Cardiac muscle cell (in vitro differentiated cells and primary cell): ENCODE data around the gene CPS1. TPM values are rescaled to one million over a fixed set of nuclear protein-coding genes. Genes with fewer than 3 reads are reported as not detected.

Experiments used
- DNase-seq, 2 donors: peaks; one replicate each; pipeline versions ENCODE4 v3.0.0 to v3.0.0-alpha.2; 2010 to 2017; ENCODE audit warnings: low read depth in 1 of 2, low spot score in 1 of 2
- H3K27ac ChIP-seq: fragments of 200-600 bp; sonication (generic); 2 replicates; pipeline ENCODE4 v1.5.1; 2016
- H3K27me3 ChIP-seq: fragments of 200-600 bp; sonication (generic); 2 replicates; pipeline ENCODE4 v1.6.0; 2016; ENCODE audit warnings: control low read depth
- H3K36me3 ChIP-seq: fragments of 200-600 bp; sonication (generic); 2 replicates; pipeline ENCODE4 v1.5.1; 2016; ENCODE audit warnings: control low read depth
- H3K4me1 ChIP-seq: fragments of 200-600 bp; sonication (generic); 2 replicates; pipeline ENCODE4 v1.8.1; 2017; ENCODE audit warnings: low read depth, mild to moderate bottlenecking, mixed run types
- H3K4me3 ChIP-seq: fragments of 200-600 bp; sonication (generic); 2 replicates; pipeline ENCODE4 v1.5.1; 2016; ENCODE audit warnings: mild to moderate bottlenecking
- H3K9me3 ChIP-seq: fragments of 200-600 bp; sonication (generic); 2 replicates; pipeline ENCODE4 v1.5.1; 2017; ENCODE audit warnings: low read depth, mild to moderate bottlenecking, control low read depth
- polyA plus RNA-seq: library from polyadenylated mRNA; unstranded; fragments of >200 nt; fragmentation: Nextera tagmentation; extraction: Ambion mirVana; gene quantifications from 2 replicates; pipeline ENCODE4 v1.2.1, GENCODE V29; 2016
- total RNA-seq: library from RNA; depleted of rRNA; stranded (reverse); fragments of >200 nt; gene quantifications from 2 replicates; pipeline ENCODE4 v1.2.3, GENCODE V29; 2016
- TF ChIP-seq, protein P1 (sequence below): IDR thresholded peaks from 2 replicates; pipeline ENCODE4 v1.5.1; 2012; ENCODE audit warnings: low read depth, mild to moderate bottlenecking, low read length

Gene CPS1
- total and polyA plus RNA-seq, 2 experiments from 2014 or later = 172 to 193 TPM

DNA sequence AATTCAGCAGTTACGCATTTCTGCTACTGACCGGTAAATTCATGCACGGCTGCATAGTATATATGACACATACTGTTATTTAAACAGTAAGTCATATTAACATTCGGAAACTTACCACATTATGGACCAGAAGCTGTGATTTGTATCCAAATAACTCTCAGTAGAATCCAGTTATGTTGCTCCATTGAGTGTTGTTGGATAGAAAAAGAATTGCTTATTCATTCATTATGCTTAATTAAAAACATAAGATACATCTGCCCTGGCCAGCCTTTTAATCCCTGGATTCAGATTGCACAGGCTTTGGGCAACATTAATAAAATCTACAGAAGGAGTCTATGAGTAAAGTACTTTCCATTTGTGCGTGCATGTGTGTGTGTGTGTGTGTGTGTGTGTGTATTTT, 111.3 kb downstream of the CPS1 start:
- Histone ChIP-seq H3K27me3 (no peaks in the 10 kb centered on the region), H3K4me1 (peaks cover 17% of the 10 kb centered on the region), H3K4me3 (no peak overlapping the region), H3K36me3 (peaks cover 41% of the 10 kb centered on the region), H3K9me3 (no peaks in the 10 kb centered on the region), H3K27ac (no peak overlapping the region)
- TF ChIP-seq, protein P1, sequence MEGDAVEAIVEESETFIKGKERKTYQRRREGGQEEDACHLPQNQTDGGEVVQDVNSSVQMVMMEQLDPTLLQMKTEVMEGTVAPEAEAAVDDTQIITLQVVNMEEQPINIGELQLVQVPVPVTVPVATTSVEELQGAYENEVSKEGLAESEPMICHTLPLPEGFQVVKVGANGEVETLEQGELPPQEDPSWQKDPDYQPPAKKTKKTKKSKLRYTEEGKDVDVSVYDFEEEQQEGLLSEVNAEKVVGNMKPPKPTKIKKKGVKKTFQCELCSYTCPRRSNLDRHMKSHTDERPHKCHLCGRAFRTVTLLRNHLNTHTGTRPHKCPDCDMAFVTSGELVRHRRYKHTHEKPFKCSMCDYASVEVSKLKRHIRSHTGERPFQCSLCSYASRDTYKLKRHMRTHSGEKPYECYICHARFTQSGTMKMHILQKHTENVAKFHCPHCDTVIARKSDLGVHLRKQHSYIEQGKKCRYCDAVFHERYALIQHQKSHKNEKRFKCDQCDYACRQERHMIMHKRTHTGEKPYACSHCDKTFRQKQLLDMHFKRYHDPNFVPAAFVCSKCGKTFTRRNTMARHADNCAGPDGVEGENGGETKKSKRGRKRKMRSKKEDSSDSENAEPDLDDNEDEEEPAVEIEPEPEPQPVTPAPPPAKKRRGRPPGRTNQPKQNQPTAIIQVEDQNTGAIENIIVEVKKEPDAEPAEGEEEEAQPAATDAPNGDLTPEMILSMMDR = no peak
- no peak for DNase-seq

DNA sequence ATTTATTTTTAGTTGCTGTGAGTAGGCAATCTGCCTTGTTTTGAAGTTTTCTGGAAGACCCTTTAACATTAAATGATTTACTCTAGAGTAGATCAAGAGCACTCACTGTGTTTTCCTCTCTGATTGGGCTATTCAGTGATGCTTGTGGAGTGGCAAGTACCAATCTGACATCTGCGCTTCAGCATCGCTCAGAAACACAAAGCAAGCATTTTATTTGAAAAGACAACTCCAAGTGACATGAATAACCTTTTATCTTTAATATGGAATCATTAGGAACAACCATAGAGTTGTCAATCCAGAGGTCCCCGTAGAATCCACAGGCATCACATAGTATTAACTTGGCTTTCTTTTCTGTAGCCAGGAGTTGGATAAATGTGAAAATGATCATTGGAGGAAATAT, 114.7 kb downstream of the CPS1 start:
- peaks cover 10% of the 10 kb centered on the region for H3K4me1 ChIP-seq
- no peaks in the 10 kb centered on the region for H3K9me3 ChIP-seq
- H3K27me3 ChIP-seq = no peaks in the 10 kb centered on the region
- no peak for DNase-seq
- no peak overlapping the region for H3K4me3 ChIP-seq
- H3K36me3 ChIP-seq = peaks cover 48% of the 10 kb centered on the region
- TF ChIP-seq, protein P1 = no peak
- H3K27ac ChIP-seq = peak overlapping the region; percentile 25

DNA sequence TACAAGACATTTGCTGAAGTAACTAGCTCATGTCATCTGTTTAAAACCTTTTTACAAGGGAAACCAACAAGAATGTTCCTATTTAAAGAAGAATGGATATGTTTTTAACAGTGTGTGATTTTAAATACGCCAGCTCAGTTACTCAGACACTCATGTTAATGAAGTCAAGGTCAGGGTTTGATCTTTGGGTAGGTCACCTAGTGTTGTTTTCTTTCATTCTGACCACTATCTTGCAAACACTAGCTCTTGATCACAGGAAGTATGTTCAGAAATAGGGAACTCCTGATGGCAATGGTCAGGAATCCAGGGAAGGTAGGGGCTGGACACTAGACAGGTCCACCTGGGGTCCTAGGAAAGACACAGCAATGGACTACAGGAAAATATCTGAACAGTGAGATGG, 116.7 kb downstream of the CPS1 start:
- no peaks in the 10 kb centered on the region for H3K27me3 ChIP-seq
- H3K4me3 ChIP-seq = no peak overlapping the region
- DNase-seq = no peak
- TF ChIP-seq, protein P1 = no peak
- peaks cover 59% of the 10 kb centered on the region for H3K36me3 ChIP-seq
- peaks cover 14% of the 10 kb centered on the region for H3K4me1 ChIP-seq
- H3K27ac ChIP-seq = peak overlapping the region; percentile 67
- no peaks in the 10 kb centered on the region for H3K9me3 ChIP-seq

DNA sequence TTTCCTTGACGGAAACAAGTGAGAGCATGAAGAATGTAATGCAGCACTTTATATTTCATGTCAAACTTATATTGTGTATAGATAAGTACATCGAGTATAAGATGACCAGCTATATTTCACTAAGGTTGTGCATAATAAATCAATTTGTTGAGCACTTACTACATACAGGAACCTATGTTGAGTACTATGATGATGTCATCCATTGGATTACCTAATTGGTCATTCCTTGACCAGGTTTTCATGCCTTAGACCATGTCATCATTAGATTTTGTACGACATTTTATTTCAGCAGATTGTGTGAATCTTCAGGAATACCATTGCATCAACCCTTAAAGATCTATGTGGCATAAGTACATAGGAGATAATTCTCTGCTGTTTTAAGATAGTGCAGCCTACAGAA, 119.7 kb downstream of the CPS1 start:
- TF ChIP-seq, protein P1 = no peak
- no peak overlapping the region for H3K4me3 ChIP-seq
- no peak overlapping the region for H3K27ac ChIP-seq
- no peaks in the 10 kb centered on the region for H3K9me3 ChIP-seq
- peaks cover 57% of the 10 kb centered on the region for H3K36me3 ChIP-seq
- H3K4me1 ChIP-seq = peaks cover 31% of the 10 kb centered on the region
- no peaks in the 10 kb centered on the region for H3K27me3 ChIP-seq
- no peak for DNase-seq

DNA sequence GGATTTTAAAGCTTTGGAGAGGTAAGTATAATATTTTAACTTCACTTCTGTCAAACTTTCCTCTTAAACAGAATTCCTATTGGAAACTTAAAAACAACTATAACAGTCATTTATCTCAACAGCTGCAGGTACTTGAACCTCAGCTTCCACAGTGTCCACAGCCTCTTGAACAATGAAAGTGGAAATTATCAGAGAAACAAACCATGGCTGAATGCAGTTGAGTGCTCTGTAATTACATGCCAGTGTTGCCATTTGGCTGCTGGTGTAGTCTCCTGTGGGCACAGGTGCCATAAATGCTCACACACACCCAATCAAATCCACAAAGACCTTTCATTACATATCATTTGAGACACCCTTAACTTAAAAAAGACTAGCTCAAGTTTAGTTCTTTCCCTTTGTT, 125.1 kb downstream of the CPS1 start:
- Histone ChIP-seq H3K9me3 (no peaks in the 10 kb centered on the region), H3K4me1 (peaks cover 36% of the 10 kb centered on the region), H3K27ac (peak overlapping the region; percentile 57), H3K27me3 (no peaks in the 10 kb centered on the region), H3K4me3 (no peak overlapping the region), H3K36me3 (peaks cover 29% of the 10 kb centered on the region)
- peak in 1 of 2 donors; percentile 59 for DNase-seq
- TF ChIP-seq, protein P1 = no peak

- no peak for DNase-seq
- peaks cover 43% of the 10 kb centered on the region for H3K4me1 ChIP-seq
- TF ChIP-seq, protein P1 = no peak
- no peaks in the 10 kb centered on the region for H3K27me3 ChIP-seq
- H3K9me3 ChIP-seq = no peaks in the 10 kb centered on the region
- H3K36me3 ChIP-seq = no peaks in the 10 kb centered on the region
- H3K27ac ChIP-seq = no peak overlapping the region
- H3K4me3 ChIP-seq = no peak overlapping the region
Measured at GRCh38 chr2:210686401-210686800, 130.0 kb downstream of the CPS1 start.
